ENCODE results near the gene RNF10. TPM values are rescaled to one million over a fixed set of nuclear protein-coding genes. Genes with fewer than 3 reads are reported as not detected.

RNF10 gene
- total and polyA plus RNA-seq, 2 experiments from 2014 or later: 113 to 149 TPM

DNA sequence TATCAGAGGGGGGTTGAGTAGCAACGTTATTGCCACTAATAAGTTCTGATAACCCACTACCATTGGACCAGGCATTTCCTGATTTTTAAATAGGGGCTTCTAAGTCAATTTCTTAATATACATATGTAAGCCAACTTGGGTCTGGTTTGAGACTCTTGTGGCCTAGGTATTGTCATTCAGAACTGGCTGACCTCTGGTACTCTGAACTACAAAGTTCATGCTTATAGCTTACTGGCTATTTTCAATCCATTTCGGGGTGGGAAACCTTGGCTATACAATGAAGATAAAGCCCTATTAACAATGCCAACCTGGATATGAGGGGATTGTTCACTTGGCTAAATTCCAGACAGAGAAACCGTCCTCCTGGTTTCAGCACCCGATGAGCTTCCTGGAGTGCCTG is 29.6 kb upstream of the RNF10 start:
- Mint-ChIP-seq H3K4me1 (peaks cover 14% of the 10 kb centered on the region), H3K9me3 (no peaks in the 10 kb centered on the region), H3K27ac (peak overlapping the region; percentile 84), H3K4me3 (no peak overlapping the region), H3K36me3 (ENCODE audit: low read depth) (peaks cover 53% of the 10 kb centered on the region), H3K27me3 (ENCODE audit: insufficient read depth, low read depth, poor library complexity) (peaks cover 9% of the 10 kb centered on the region)
- Histone ChIP-seq H3K4me1 (ENCODE audit: insufficient read depth) (peaks cover 15% of the 10 kb centered on the region), H2AFZ (no peak overlapping the region), H3K4me2 (peak overlapping the region; percentile 19), H3F3A (replicated peaks; ENCODE audit: low read depth) (peaks cover 13% of the 10 kb centered on the region; the same call in 1 of the 2 replicates), H3K27ac (ENCODE audit: low read depth) (peak overlapping the region; percentile 61; the same call in 1 of the 2 replicates), H3K4me3 (0 out of 2 replicates have a peak overlapping the region, but pooled peaks have one; percentile 2), H3K36me3 (ENCODE audit: insufficient read depth) (peaks cover 20% of the 10 kb centered on the region), H4K20me1 (replicated peaks; ENCODE audit: insufficient read depth) (no peaks in the 10 kb centered on the region; the same call in 1 of the 2 replicates), H3K9me2 (ENCODE audit: insufficient read depth) (no peaks in the 10 kb centered on the region), H3K79me2 (replicated peaks; ENCODE audit: insufficient read depth) (no peaks in the 10 kb centered on the region), H3K27me3 (ENCODE audit: insufficient read depth) (no peaks in the 10 kb centered on the region)
- ATAC-seq (peak; percentile 87), DNase-seq (ENCODE audit: low spot score) (peak; percentile 37)
- TF ChIP-seq, protein P1, sequence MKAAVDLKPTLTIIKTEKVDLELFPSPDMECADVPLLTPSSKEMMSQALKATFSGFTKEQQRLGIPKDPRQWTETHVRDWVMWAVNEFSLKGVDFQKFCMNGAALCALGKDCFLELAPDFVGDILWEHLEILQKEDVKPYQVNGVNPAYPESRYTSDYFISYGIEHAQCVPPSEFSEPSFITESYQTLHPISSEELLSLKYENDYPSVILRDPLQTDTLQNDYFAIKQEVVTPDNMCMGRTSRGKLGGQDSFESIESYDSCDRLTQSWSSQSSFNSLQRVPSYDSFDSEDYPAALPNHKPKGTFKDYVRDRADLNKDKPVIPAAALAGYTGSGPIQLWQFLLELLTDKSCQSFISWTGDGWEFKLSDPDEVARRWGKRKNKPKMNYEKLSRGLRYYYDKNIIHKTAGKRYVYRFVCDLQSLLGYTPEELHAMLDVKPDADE (IDR thresholded peaks at IDR 0.05): no peak
- TF ChIP-seq ZNF114 (CRISPR knock-in tag; IDR thresholded peaks at IDR 0.05) (no peak), EZH2 (IDR thresholded peaks at IDR 0.05; ENCODE audit: low read depth, unreplicated experiment) (no peak), EZH2phosphoT487 (IDR thresholded peaks at IDR 0.05; ENCODE audit: unreplicated experiment) (no peak), NANOG (IDR thresholded peaks at IDR 0.05; ENCODE audit: borderline replicate concordance) (no peak), CREB1 (CRISPR knock-in tag; IDR thresholded peaks at IDR 0.05; ENCODE audit: low read depth) (no peak), JUNB (IDR thresholded peaks at IDR 0.05; ENCODE audit: unreplicated experiment) (no peak), POLR2AphosphoS5 (IDR thresholded peaks at IDR 0.05; ENCODE audit: low read depth) (no peak), STAT1 (IDR thresholded peaks at IDR 0.05; ENCODE audit: unreplicated experiment) (no peak)
- TF ChIP-seq, protein P2, sequence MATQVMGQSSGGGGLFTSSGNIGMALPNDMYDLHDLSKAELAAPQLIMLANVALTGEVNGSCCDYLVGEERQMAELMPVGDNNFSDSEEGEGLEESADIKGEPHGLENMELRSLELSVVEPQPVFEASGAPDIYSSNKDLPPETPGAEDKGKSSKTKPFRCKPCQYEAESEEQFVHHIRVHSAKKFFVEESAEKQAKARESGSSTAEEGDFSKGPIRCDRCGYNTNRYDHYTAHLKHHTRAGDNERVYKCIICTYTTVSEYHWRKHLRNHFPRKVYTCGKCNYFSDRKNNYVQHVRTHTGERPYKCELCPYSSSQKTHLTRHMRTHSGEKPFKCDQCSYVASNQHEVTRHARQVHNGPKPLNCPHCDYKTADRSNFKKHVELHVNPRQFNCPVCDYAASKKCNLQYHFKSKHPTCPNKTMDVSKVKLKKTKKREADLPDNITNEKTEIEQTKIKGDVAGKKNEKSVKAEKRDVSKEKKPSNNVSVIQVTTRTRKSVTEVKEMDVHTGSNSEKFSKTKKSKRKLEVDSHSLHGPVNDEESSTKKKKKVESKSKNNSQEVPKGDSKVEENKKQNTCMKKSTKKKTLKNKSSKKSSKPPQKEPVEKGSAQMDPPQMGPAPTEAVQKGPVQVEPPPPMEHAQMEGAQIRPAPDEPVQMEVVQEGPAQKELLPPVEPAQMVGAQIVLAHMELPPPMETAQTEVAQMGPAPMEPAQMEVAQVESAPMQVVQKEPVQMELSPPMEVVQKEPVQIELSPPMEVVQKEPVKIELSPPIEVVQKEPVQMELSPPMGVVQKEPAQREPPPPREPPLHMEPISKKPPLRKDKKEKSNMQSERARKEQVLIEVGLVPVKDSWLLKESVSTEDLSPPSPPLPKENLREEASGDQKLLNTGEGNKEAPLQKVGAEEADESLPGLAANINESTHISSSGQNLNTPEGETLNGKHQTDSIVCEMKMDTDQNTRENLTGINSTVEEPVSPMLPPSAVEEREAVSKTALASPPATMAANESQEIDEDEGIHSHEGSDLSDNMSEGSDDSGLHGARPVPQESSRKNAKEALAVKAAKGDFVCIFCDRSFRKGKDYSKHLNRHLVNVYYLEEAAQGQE (IDR thresholded peaks at IDR 0.05; ENCODE audit: unreplicated experiment): no peak
- TF ChIP-seq, protein P3, sequence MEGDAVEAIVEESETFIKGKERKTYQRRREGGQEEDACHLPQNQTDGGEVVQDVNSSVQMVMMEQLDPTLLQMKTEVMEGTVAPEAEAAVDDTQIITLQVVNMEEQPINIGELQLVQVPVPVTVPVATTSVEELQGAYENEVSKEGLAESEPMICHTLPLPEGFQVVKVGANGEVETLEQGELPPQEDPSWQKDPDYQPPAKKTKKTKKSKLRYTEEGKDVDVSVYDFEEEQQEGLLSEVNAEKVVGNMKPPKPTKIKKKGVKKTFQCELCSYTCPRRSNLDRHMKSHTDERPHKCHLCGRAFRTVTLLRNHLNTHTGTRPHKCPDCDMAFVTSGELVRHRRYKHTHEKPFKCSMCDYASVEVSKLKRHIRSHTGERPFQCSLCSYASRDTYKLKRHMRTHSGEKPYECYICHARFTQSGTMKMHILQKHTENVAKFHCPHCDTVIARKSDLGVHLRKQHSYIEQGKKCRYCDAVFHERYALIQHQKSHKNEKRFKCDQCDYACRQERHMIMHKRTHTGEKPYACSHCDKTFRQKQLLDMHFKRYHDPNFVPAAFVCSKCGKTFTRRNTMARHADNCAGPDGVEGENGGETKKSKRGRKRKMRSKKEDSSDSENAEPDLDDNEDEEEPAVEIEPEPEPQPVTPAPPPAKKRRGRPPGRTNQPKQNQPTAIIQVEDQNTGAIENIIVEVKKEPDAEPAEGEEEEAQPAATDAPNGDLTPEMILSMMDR (conservative IDR thresholded peaks at IDR 0.05; ENCODE audit: low read depth in 2 of 2): no peak
- TF ChIP-seq, protein P4, sequence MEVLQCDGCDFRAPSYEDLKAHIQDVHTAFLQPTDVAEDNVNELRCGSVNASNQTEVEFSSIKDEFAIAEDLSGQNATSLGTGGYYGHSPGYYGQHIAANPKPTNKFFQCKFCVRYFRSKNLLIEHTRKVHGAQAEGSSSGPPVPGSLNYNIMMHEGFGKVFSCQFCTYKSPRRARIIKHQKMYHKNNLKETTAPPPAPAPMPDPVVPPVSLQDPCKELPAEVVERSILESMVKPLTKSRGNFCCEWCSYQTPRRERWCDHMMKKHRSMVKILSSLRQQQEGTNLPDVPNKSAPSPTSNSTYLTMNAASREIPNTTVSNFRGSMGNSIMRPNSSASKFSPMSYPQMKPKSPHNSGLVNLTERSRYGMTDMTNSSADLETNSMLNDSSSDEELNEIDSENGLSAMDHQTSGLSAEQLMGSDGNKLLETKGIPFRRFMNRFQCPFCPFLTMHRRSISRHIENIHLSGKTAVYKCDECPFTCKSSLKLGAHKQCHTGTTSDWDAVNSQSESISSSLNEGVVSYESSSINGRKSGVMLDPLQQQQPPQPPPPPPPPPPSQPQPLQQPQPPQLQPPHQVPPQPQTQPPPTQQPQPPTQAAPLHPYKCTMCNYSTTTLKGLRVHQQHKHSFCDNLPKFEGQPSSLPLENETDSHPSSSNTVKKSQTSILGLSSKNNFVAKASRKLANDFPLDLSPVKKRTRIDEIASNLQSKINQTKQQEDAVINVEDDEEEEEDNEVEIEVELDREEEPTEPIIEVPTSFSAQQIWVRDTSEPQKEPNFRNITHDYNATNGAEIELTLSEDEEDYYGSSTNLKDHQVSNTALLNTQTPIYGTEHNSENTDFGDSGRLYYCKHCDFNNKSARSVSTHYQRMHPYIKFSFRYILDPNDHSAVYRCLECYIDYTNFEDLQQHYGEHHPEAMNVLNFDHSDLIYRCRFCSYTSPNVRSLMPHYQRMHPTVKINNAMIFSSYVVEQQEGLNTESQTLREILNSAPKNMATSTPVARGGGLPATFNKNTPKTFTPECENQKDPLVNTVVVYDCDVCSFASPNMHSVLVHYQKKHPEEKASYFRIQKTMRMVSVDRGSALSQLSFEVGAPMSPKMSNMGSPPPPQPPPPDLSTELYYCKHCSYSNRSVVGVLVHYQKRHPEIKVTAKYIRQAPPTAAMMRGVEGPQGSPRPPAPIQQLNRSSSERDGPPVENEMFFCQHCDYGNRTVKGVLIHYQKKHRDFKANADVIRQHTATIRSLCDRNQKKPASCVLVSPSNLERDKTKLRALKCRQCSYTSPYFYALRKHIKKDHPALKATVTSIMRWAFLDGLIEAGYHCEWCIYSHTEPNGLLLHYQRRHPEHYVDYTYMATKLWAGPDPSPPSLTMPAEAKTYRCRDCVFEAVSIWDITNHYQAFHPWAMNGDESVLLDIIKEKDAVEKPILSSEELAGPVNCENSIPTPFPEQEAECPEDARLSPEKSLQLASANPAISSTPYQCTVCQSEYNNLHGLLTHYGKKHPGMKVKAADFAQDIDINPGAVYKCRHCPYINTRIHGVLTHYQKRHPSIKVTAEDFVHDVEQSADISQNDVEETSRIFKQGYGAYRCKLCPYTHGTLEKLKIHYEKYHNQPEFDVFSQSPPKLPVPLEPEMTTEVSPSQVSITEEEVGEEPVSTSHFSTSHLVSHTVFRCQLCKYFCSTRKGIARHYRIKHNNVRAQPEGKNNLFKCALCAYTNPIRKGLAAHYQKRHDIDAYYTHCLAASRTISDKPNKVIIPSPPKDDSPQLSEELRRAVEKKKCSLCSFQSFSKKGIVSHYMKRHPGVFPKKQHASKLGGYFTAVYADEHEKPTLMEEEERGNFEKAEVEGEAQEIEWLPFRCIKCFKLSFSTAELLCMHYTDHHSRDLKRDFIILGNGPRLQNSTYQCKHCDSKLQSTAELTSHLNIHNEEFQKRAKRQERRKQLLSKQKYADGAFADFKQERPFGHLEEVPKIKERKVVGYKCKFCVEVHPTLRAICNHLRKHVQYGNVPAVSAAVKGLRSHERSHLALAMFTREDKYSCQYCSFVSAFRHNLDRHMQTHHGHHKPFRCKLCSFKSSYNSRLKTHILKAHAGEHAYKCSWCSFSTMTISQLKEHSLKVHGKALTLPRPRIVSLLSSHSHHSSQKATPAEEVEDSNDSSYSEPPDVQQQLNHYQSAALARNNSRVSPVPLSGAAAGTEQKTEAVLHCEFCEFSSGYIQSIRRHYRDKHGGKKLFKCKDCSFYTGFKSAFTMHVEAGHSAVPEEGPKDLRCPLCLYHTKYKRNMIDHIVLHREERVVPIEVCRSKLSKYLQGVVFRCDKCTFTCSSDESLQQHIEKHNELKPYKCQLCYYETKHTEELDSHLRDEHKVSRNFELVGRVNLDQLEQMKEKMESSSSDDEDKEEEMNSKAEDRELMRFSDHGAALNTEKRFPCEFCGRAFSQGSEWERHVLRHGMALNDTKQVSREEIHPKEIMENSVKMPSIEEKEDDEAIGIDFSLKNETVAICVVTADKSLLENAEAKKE (CRISPR knock-in tag; IDR thresholded peaks at IDR 0.05): no peak
